Dedifferentiated amniotic fluid mesenchymal stem cell (primary cell): ENCODE results near the gene TMEM132D.
A peak's percentile ranks its signal among the peaks of the same experiment; 100 is the strongest.

ENCODE experiments used
- DNase-seq: peaks from one replicate; pipeline ENCODE4 v3.0.0-alpha.2; 2016; ENCODE audit errors: extremely low spot score

Gene TMEM132D

GRCh38 chr12:129351481-129351880 lies 552.3 kb downstream of the TMEM132D start:
- peak; percentile 42 for DNase-seq

- DNase-seq, result no peak
Measured at GRCh38 chr12:129339336-129339735, 564.5 kb downstream of the TMEM132D start.

- DNase-seq, result no peak
Measured at GRCh38 chr12:129337413-129337812, 566.4 kb downstream of the TMEM132D start.

- DNase-seq, result no peak
Measured at GRCh38 chr12:129335773-129336172, 568.1 kb downstream of the TMEM132D start.

GRCh38 chr12:129332286-129332685 lies 571.5 kb downstream of the TMEM132D start:
- DNase-seq, result no peak

- no peak for DNase-seq
Measured at GRCh38 chr12:129331356-129332085, 572.3 kb downstream of the TMEM132D start.

- no peak for DNase-seq
Measured at GRCh38 chr12:129328235-129328634, 575.6 kb downstream of the TMEM132D start.

GRCh38 chr12:129325566-129325965 lies 578.3 kb downstream of the TMEM132D start:
- DNase-seq, result no peak

- no peak for DNase-seq
Measured at GRCh38 chr12:129312048-129312447, 591.8 kb downstream of the TMEM132D start.

GRCh38 chr12:129310346-129310745 lies 593.5 kb downstream of the TMEM132D start:
- DNase-seq, result no peak

- no peak for DNase-seq
Measured at GRCh38 chr12:129305851-129306250, 598.0 kb downstream of the TMEM132D start.

GRCh38 chr12:129304529-129304928 lies 599.3 kb downstream of the TMEM132D start:
- no peak for DNase-seq

GRCh38 chr12:129300011-129300410 lies 603.8 kb downstream of the TMEM132D start:
- no peak for DNase-seq

GRCh38 chr12:129298921-129299320 lies 604.9 kb downstream of the TMEM132D start:
- DNase-seq, result no peak

GRCh38 chr12:129296671-129297070 lies 607.2 kb downstream of the TMEM132D start:
- no peak for DNase-seq

- no peak for DNase-seq
Measured at GRCh38 chr12:129294868-129295267, 609.0 kb downstream of the TMEM132D start.

- no peak for DNase-seq
Measured at GRCh38 chr12:129279771-129280170, 624.1 kb downstream of the TMEM132D start.

GRCh38 chr12:129276361-129277060 lies 627.3 kb downstream of the TMEM132D start:
- no peak for DNase-seq

- DNase-seq, result no peak
Measured at GRCh38 chr12:129269756-129270495, 633.9 kb downstream of the TMEM132D start.

- no peak for DNase-seq
Measured at GRCh38 chr12:129258781-129259318, 645.0 kb downstream of the TMEM132D start.

GRCh38 chr12:129257524-129257923 lies 646.3 kb downstream of the TMEM132D start:
- no peak for DNase-seq

GRCh38 chr12:129246630-129247029 lies 657.2 kb downstream of the TMEM132D start:
- no peak for DNase-seq
